ENCODE measurements around the gene KLK3.

KLK3 gene

GRCh38 chr19:50880241-50880640, 25.5 kb downstream of the KLK3 start:
- Histone ChIP-seq H3K14ac (ENCODE audit: low read length) (no peak overlapping the region), H3K4ac (ENCODE audit: low read length) (no peak overlapping the region), H3K4me1 (ENCODE audit: control insufficient read depth in 2 of 2, insufficient read depth in 1 of 2, low read depth in 1 of 2, low read length in 2 of 2) (no peaks in the 10 kb centered on the region), H3K27ac (replicated peaks; ENCODE audit: low read length) (no peak overlapping the region), H4K91ac (ENCODE audit: low read depth, low read length, poor library complexity) (no peak overlapping the region), H2BK15ac (ENCODE audit: low read length) (no peak overlapping the region), H3K9me3 (replicated peaks in 1 of 2; ENCODE audit: control insufficient read depth in 2 of 2, insufficient read depth in 1 of 2, low read depth in 1 of 2, low read length in 2 of 2) (no peaks in the 10 kb centered on the region), H3K27me3 (ENCODE audit: control insufficient read depth in 3 of 3, insufficient read depth in 3 of 3, low read depth in 1 of 3, low read length in 3 of 3) (peaks cover 0 to 46% (median under 1%) of the 10 kb centered on the region in 3 experiments), H2BK5ac (ENCODE audit: low read length) (no peak overlapping the region), H2AK5ac (ENCODE audit: low read depth, low read length) (no peak overlapping the region), H3K23ac (ENCODE audit: low read depth, low read length, poor library complexity) (no peak overlapping the region), H3K4me3 (ENCODE audit: low read length in 2 of 2) (no peak overlapping the region), H3K36me3 (replicated peaks in 1 of 2; ENCODE audit: control insufficient read depth in 2 of 2, insufficient read depth in 2 of 2, low read length in 2 of 2) (no peaks in the 10 kb centered on the region), H3K79me1 (ENCODE audit: low read depth, low read length) (no peaks in the 10 kb centered on the region), H2BK120ac (ENCODE audit: low read depth, low read length) (no peak overlapping the region), H3K18ac (ENCODE audit: low read length) (no peak overlapping the region), H2BK12ac (ENCODE audit: low read length) (no peak overlapping the region), H2AFZ (ENCODE audit: low read length) (no peak overlapping the region), H3K4me2 (ENCODE audit: insufficient read depth, low read length, poor library complexity, severe bottlenecking) (no peak overlapping the region), H3K9ac (ENCODE audit: low read depth, low read length, poor library complexity) (no peak overlapping the region), H4K8ac (ENCODE audit: low read depth, low read length) (no peak overlapping the region)
- no CpG with 5 or more reads among the region's 5 CpGs for WGBS, 2 donors (ENCODE audit: extremely low coverage in 2 of 2, insufficient read length in 2 of 2, insufficient replicate concordance in 1 of 2)
- DNase-seq (ENCODE audit: low spot score), result no peak

DNA sequence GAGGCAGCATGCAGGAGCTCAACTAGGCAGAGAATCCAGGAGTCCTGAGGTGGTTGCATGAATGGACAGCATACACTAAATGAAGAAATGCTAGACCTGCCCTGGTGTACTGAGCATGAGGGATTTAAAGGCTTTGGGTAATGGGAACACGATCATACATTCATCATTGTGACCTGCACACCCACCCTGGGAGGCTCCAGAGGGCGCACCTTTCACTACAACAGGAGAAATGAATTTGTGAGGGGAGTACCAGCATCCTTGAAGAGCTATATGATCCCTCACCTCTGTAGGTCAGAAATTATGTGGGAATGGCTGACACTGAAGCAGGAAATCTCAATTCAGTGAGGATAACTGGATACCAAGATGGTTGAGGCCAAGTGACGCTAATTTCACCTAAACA, 27.5 kb downstream of the KLK3 start:
- Histone ChIP-seq H3K4ac (ENCODE audit: low read length) (no peak overlapping the region), H3K27me3 (ENCODE audit: control insufficient read depth in 3 of 3, insufficient read depth in 3 of 3, low read depth in 1 of 3, low read length in 3 of 3) (peaks cover 0 to 34% (median 0%) of the 10 kb centered on the region in 3 experiments), H3K79me1 (ENCODE audit: low read depth, low read length) (no peaks in the 10 kb centered on the region), H3K9me3 (replicated peaks in 1 of 2; ENCODE audit: control insufficient read depth in 2 of 2, insufficient read depth in 1 of 2, low read depth in 1 of 2, low read length in 2 of 2) (no peaks in the 10 kb centered on the region), H4K8ac (ENCODE audit: low read depth, low read length) (no peak overlapping the region), H2BK5ac (ENCODE audit: low read length) (no peak overlapping the region), H3K4me1 (ENCODE audit: control insufficient read depth in 2 of 2, insufficient read depth in 1 of 2, low read depth in 1 of 2, low read length in 2 of 2) (no peaks in the 10 kb centered on the region), H2BK15ac (ENCODE audit: low read length) (no peak overlapping the region), H4K91ac (ENCODE audit: low read depth, low read length, poor library complexity) (no peak overlapping the region), H3K14ac (ENCODE audit: low read length) (no peak overlapping the region), H3K4me2 (ENCODE audit: insufficient read depth, low read length, poor library complexity, severe bottlenecking) (no peak overlapping the region), H3K36me3 (replicated peaks in 1 of 2; ENCODE audit: control insufficient read depth in 2 of 2, insufficient read depth in 2 of 2, low read length in 2 of 2) (no peaks in the 10 kb centered on the region), H3K23ac (ENCODE audit: low read depth, low read length, poor library complexity) (no peak overlapping the region), H3K9ac (ENCODE audit: low read depth, low read length, poor library complexity) (no peak overlapping the region), H3K27ac (replicated peaks; ENCODE audit: low read length) (no peak overlapping the region), H3K18ac (ENCODE audit: low read length) (no peak overlapping the region), H3K4me3 (ENCODE audit: low read length in 2 of 2) (no peak overlapping the region), H2BK12ac (ENCODE audit: low read length) (no peak overlapping the region), H2AFZ (ENCODE audit: low read length) (no peak overlapping the region), H2AK5ac (ENCODE audit: low read depth, low read length) (no peak overlapping the region), H2BK120ac (ENCODE audit: low read depth, low read length) (no peak overlapping the region)
- DNase-seq (ENCODE audit: low spot score), result no peak
- WGBS, 2 donors (ENCODE audit: extremely low coverage in 2 of 2, insufficient read length in 2 of 2, insufficient replicate concordance in 1 of 2), result no CpG with 5 or more reads among the region's 3 CpGs

DNA sequence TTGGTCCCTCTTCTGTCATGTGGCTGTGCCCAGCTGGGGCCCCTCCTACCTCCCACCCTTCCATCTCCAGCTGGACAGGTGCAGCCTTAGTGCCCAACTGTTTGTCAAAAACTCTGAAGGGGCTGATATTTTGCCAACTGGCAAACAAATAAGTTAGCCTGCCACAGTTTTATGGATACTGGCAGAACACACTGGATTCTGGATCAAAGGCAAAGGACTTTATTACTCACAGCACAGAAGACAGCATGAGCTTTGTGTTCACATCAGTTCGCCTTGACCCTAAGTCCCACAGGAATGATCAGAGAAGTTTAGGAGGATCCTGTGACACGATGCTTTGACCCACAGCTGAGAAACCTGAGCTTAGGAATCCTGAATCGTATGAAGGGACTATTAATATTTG, 34.9 kb downstream of the KLK3 start:
- Histone ChIP-seq H3K23ac (ENCODE audit: low read depth, low read length, poor library complexity) (no peak overlapping the region), H3K27ac (replicated peaks; ENCODE audit: low read length) (no peak overlapping the region), H2BK120ac (ENCODE audit: low read depth, low read length) (no peak overlapping the region)

GRCh38 chr19:50890422-50891252, 35.9 kb downstream of the KLK3 start:
- no peaks in the 10 kb centered on the region for H3K36me3 ChIP-seq (replicated peaks in 1 of 2; ENCODE audit: control insufficient read depth in 2 of 2, insufficient read depth in 2 of 2, low read length in 2 of 2)
- no peaks in the 10 kb centered on the region for H3K79me1 ChIP-seq (ENCODE audit: low read depth, low read length)
- no peak overlapping the region for H3K9ac ChIP-seq (ENCODE audit: low read depth, low read length, poor library complexity)
- no peaks in the 10 kb centered on the region for H3K4me1 ChIP-seq (ENCODE audit: control insufficient read depth in 2 of 2, insufficient read depth in 1 of 2, low read depth in 1 of 2, low read length in 2 of 2)
- H2BK15ac ChIP-seq (ENCODE audit: low read length), result no peak overlapping the region
- no peak overlapping the region for H2AK5ac ChIP-seq (ENCODE audit: low read depth, low read length)
- no peak overlapping the region for H2BK120ac ChIP-seq (ENCODE audit: low read depth, low read length)
- H3K9me3 ChIP-seq (replicated peaks in 1 of 2; ENCODE audit: control insufficient read depth in 2 of 2, insufficient read depth in 1 of 2, low read depth in 1 of 2, low read length in 2 of 2), result peaks cover 0 to 15% of the 10 kb centered on the region in 2 donors
- no peak for DNase-seq (ENCODE audit: low spot score)
- H3K4me3 ChIP-seq (ENCODE audit: low read length in 2 of 2), result no peak overlapping the region
- H3K4me2 ChIP-seq (ENCODE audit: insufficient read depth, low read length, poor library complexity, severe bottlenecking), result no peak overlapping the region
- H3K27me3 ChIP-seq (ENCODE audit: control insufficient read depth in 3 of 3, insufficient read depth in 3 of 3, low read depth in 1 of 3, low read length in 3 of 3), result peaks cover 0 to 4% (median 2%) of the 10 kb centered on the region in 3 experiments
- no peak overlapping the region for H3K4ac ChIP-seq (ENCODE audit: low read length)
- no peak overlapping the region for H3K18ac ChIP-seq (ENCODE audit: low read length)
- H2AFZ ChIP-seq (ENCODE audit: low read length), result no peak overlapping the region
- no peak overlapping the region for H2BK5ac ChIP-seq (ENCODE audit: low read length)
- no peak overlapping the region for H2BK12ac ChIP-seq (ENCODE audit: low read length)
- WGBS, 2 donors (ENCODE audit: extremely low coverage in 2 of 2, insufficient read length in 2 of 2, insufficient replicate concordance in 1 of 2), result no CpG with 5 or more reads among the region's 5 CpGs
- H3K23ac ChIP-seq (ENCODE audit: low read depth, low read length, poor library complexity), result no peak overlapping the region
- no peak overlapping the region for H3K27ac ChIP-seq (replicated peaks; ENCODE audit: low read length)
- no peak overlapping the region for H4K91ac ChIP-seq (ENCODE audit: low read depth, low read length, poor library complexity)
- no peak overlapping the region for H4K8ac ChIP-seq (ENCODE audit: low read depth, low read length)
- no peak overlapping the region for H3K14ac ChIP-seq (ENCODE audit: low read length)

More for the DNA sequence above, 34.9 kb downstream of the KLK3 start:
- H3K14ac ChIP-seq (ENCODE audit: low read length), result no peak overlapping the region
- no peak overlapping the region for H3K18ac ChIP-seq (ENCODE audit: low read length)
- no peak overlapping the region for H2AK5ac ChIP-seq (ENCODE audit: low read depth, low read length)
- no peak overlapping the region for H3K4me3 ChIP-seq (ENCODE audit: low read length in 2 of 2)
- no peak overlapping the region for H3K4me2 ChIP-seq (ENCODE audit: insufficient read depth, low read length, poor library complexity, severe bottlenecking)
- no peak overlapping the region for H2BK12ac ChIP-seq (ENCODE audit: low read length)
- no peaks in the 10 kb centered on the region for H3K4me1 ChIP-seq (ENCODE audit: control insufficient read depth in 2 of 2, insufficient read depth in 1 of 2, low read depth in 1 of 2, low read length in 2 of 2)
- peaks cover 0 to 12% of the 10 kb centered on the region in 2 donors for H3K9me3 ChIP-seq (replicated peaks in 1 of 2; ENCODE audit: control insufficient read depth in 2 of 2, insufficient read depth in 1 of 2, low read depth in 1 of 2, low read length in 2 of 2)
- DNase-seq (ENCODE audit: low spot score), result no peak
- no peak overlapping the region for H4K91ac ChIP-seq (ENCODE audit: low read depth, low read length, poor library complexity)
- H3K4ac ChIP-seq (ENCODE audit: low read length), result no peak overlapping the region
- H2BK5ac ChIP-seq (ENCODE audit: low read length), result no peak overlapping the region
- no peak overlapping the region for H2BK15ac ChIP-seq (ENCODE audit: low read length)
- WGBS, 2 donors (ENCODE audit: extremely low coverage in 2 of 2, insufficient read length in 2 of 2, insufficient replicate concordance in 1 of 2), result no CpG with 5 or more reads among the region's 3 CpGs
- no peaks in the 10 kb centered on the region for H3K36me3 ChIP-seq (replicated peaks in 1 of 2; ENCODE audit: control insufficient read depth in 2 of 2, insufficient read depth in 2 of 2, low read length in 2 of 2)
- no peak overlapping the region for H2AFZ ChIP-seq (ENCODE audit: low read length)
- H3K79me1 ChIP-seq (ENCODE audit: low read depth, low read length), result no peaks in the 10 kb centered on the region
- no peak overlapping the region for H3K9ac ChIP-seq (ENCODE audit: low read depth, low read length, poor library complexity)
- H4K8ac ChIP-seq (ENCODE audit: low read depth, low read length), result no peak overlapping the region
- H3K27me3 ChIP-seq (ENCODE audit: control insufficient read depth in 3 of 3, insufficient read depth in 3 of 3, low read depth in 1 of 3, low read length in 3 of 3), result peaks cover 0 to 13% (median 2%) of the 10 kb centered on the region in 3 experiments
